Measurements from ENCODE around the gene PEX13. TPM values are rescaled to one million over a fixed set of nuclear protein-coding genes. Genes with fewer than 3 reads are reported as not detected.

Gene PEX13, protein sequence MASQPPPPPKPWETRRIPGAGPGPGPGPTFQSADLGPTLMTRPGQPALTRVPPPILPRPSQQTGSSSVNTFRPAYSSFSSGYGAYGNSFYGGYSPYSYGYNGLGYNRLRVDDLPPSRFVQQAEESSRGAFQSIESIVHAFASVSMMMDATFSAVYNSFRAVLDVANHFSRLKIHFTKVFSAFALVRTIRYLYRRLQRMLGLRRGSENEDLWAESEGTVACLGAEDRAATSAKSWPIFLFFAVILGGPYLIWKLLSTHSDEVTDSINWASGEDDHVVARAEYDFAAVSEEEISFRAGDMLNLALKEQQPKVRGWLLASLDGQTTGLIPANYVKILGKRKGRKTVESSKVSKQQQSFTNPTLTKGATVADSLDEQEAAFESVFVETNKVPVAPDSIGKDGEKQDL
- 10 to 100 TPM; 15.5 to 16.8 TPM for total RNA-seq

- CTCF ChIA-PET, result interaction anchor here (0.9 to 1.4 kb wide), 2 partner anchors 11 to 19 kb away, joined by 5 read pairs; no protein-coding TSS in a partner anchor
- POLR2A ChIA-PET, result interaction anchor here (1.2 to 2.1 kb wide), 7 partner anchors 10 to 211 kb away, joined by 3 to 10 read pairs (median 4); partner anchors contain the start of genes REL and SANBR
- intact Hi-C loops (cut with micrococcal nuclease), result no loop called here
- Mint-ChIP-seq H3K27ac (peak within 1 kb of the TSS; percentile 98), H3K9me3 (peaks cover 3% of the 10 kb centered on the region), H3K4me1 (ENCODE audit: low read depth) (peaks cover 39% of the 10 kb centered on the region), H3K27me3 (no peaks in the 10 kb centered on the region), H3K36me3 (ENCODE audit: low read depth) (peaks cover 19% of the 10 kb centered on the region), H3K4me3 (peak within 1 kb of the TSS; percentile 97)
- ATAC-seq (peak; percentile 83), DNase-seq (peak; percentile 79)
- TF ChIP-seq CTCF (IDR thresholded peaks at IDR 0.05), result no peak
Measured at GRCh38 chr2:61017556-61018317, at the start of gene PEX13, which contains the start of gene PUS10. Gene PEX13 (plus strand): TSS chr2:61017720. CDS start chr2:61017760, 40 bp downstream. Gene PUS10 (minus strand): TSS chr2:61018255. CDS start chr2:61011890, 6,365 bp downstream.

DNA sequence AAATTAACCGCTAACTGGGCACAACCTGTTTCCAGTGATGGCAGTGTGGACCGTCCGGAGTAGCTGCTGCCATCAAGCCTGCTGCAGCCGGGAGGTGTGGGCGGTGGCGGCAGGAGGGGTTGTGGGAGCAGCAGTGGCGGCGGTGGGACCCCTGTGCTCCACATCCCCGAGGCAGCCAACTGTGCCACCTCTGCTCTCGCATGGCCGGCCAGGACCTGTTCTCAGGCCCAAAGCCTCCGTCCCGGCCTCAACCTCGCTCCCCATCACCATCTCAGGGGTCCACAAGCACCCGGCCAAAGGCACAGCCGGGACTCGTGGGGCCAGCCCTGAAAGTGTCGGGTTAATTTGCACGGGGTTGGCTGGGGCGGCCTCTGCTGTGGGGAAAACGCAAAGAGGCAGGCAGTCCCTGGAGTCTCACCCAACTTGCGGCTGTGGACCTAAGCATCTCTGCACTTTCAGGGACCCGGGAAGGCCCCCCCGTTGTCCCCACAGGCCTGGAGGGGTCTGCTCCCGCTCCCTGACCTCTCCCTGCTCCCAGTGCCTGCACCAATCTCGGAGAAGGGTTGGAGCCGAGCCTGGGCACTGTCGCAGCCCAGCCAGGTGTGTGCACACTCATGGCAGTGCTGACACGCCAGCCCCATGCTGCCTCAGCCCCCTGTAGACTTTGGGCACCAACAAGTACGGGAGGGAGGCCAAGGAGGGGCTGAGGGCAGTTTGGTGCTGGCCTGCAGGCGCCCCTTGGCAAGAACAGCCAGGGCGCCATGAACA is 44.4 kb upstream of the PEX13 start:
- Mint-ChIP-seq H3K4me1 (ENCODE audit: low read depth) (peaks cover 27% of the 10 kb centered on the region), H3K4me3 (no peak overlapping the region), H3K36me3 (ENCODE audit: low read depth) (peaks cover 3% of the 10 kb centered on the region), H3K9me3 (no peaks in the 10 kb centered on the region), H3K27me3 (no peaks in the 10 kb centered on the region), H3K27ac (no peak overlapping the region)
- no peak for TF ChIP-seq CTCF (IDR thresholded peaks at IDR 0.05)
- intact Hi-C loops (cut with micrococcal nuclease), result no loop called here
- DNase-seq, result no peak
- ChIA-PET POLR2A (no interaction called here), CTCF (interaction anchor here (1.9 kb wide), 1 partner anchor 25 kb away, joined by 5 read pairs; no protein-coding TSS in a partner anchor)
- no peak for ATAC-seq

DNA sequence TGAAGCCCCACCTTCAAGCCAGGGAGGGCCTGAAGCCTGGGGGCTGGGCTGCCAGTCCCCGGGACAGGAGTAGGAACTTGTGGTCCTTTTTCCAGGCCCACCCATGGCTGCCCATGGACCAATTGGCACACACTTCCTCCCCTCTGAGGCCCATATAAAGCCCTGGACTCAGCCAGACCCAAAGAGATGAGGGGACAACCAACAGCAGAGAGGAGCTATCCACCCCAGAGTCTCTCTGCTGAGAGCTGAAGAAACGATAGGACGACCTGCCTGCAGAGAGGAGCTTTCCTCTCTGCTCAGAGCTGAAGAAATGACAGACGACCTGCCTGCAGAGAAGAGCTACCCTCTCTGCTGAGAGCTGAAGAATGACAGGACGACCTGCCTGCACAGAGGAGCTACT is 43.8 kb upstream of the PEX13 start:
- intact Hi-C loops (cut with micrococcal nuclease), result no loop called here
- no peak overlapping the region for H3K4me3 Mint-ChIP-seq
- DNase-seq (no peak), ATAC-seq (no peak)
- no peaks in the 10 kb centered on the region for H3K27me3 Mint-ChIP-seq
- H3K4me1 Mint-ChIP-seq (ENCODE audit: low read depth), result peaks cover 27% of the 10 kb centered on the region
- H3K36me3 Mint-ChIP-seq (ENCODE audit: low read depth), result peaks cover 3% of the 10 kb centered on the region
- no peak overlapping the region for H3K27ac Mint-ChIP-seq
- no peak for TF ChIP-seq CTCF (IDR thresholded peaks at IDR 0.05)
- ChIA-PET CTCF (interaction anchor here (0.9 to 1.2 kb wide), 3 partner anchors 10 to 27 kb away, joined by 3 to 4 read pairs (median 3); no protein-coding TSS in a partner anchor), POLR2A (no interaction called here)
- H3K9me3 Mint-ChIP-seq, result no peaks in the 10 kb centered on the region

DNA sequence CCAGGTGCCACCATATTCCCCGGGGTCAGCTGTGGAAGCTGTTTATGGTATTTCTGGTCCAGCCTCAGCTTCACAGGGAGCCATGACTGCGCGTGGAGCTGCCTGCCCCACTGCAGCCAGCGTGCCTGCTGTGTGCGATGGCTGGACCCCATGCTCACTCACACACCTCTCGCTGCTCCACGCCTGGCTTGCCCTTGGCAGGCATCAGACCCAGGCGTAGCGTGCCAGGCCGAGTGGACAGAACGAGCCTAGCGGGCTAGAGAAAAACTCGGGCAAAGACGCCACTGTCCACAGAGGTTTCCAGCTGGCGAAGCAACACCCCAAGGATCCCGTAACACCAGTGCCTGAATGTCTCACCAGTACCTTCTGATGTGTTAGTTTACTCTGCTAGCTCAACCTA is 42.9 kb upstream of the PEX13 start:
- POLR2A ChIA-PET, result no interaction called here
- Mint-ChIP-seq H3K36me3 (ENCODE audit: low read depth) (peaks cover 1% of the 10 kb centered on the region), H3K4me1 (ENCODE audit: low read depth) (peaks cover 27% of the 10 kb centered on the region), H3K9me3 (no peaks in the 10 kb centered on the region), H3K27ac (no peak overlapping the region), H3K4me3 (no peak overlapping the region), H3K27me3 (no peaks in the 10 kb centered on the region)
- DNase-seq, result no peak
- no peak for TF ChIP-seq CTCF (IDR thresholded peaks at IDR 0.05)
- intact Hi-C loops (cut with micrococcal nuclease), result no loop called here
- ATAC-seq, result no peak
- CTCF ChIA-PET, result interaction anchor here (1.2 kb wide), 2 partner anchors 11 to 24 kb away, joined by 3 to 4 read pairs; no protein-coding TSS in a partner anchor
